Cerebellar nuclear complex (tissue), 1 donor: ENCODE measurements around the gene PHKG2.

Experiments
- DNase-seq, 2 experiments: peaks; one replicate each; lab custom pipeline; 2025; lab: John Stamatoyannopoulos, UW

The PHKG2 gene

GRCh38 chr16:30728321-30728720 lies 19.9 kb upstream of the PHKG2 start:
- no peak for DNase-seq

- DNase-seq: no peak
These were observed 19.1 kb upstream of the PHKG2 start for GRCh38 chr16:30728899-30729672.

- DNase-seq: no peak
These were observed 16.8 kb upstream of the PHKG2 start for GRCh38 chr16:30731411-30731810.

- DNase-seq: no peak
These were observed 11.0 kb upstream of the PHKG2 start for GRCh38 chr16:30736995-30737793.

GRCh38 chr16:30737794-30738648 lies 10.2 kb upstream of the PHKG2 start:
- no peak for DNase-seq

- DNase-seq: no peak
These were observed 9.0 kb upstream of the PHKG2 start for GRCh38 chr16:30738984-30739951.

GRCh38 chr16:30740364-30741251 lies 7.6 kb upstream of the PHKG2 start:
- no peak for DNase-seq

GRCh38 chr16:30741461-30741914 lies 6.7 kb upstream of the PHKG2 start:
- no peak for DNase-seq

- no peak for DNase-seq
These were observed 4.5 kb upstream of the PHKG2 start for GRCh38 chr16:30743716-30744115.

- no peak for DNase-seq
These were observed 4.0 kb upstream of the PHKG2 start for GRCh38 chr16:30744183-30744582.

- no peak for DNase-seq
These were observed 3.1 kb upstream of the PHKG2 start for GRCh38 chr16:30745082-30745481.

- DNase-seq: no peak
These were observed 1.5 kb upstream of the PHKG2 start for GRCh38 chr16:30746638-30747175.

- DNase-seq: no peak
These were observed 894 bp upstream of the PHKG2 start for GRCh38 chr16:30747331-30747730.

GRCh38 chr16:30748634-30749445 lies 615 bp downstream of the PHKG2 start:
- DNase-seq: no peak

- no peak for DNase-seq
These were observed 2.0 kb downstream of the PHKG2 start for GRCh38 chr16:30750201-30750600.

- no peak for DNase-seq
These were observed 2.7 kb downstream of the PHKG2 start for GRCh38 chr16:30750876-30751465.

- DNase-seq: no peak
These were observed 5.4 kb downstream of the PHKG2 start for GRCh38 chr16:30753596-30753995.

GRCh38 chr16:30755955-30756780 lies 7.9 kb downstream of the PHKG2 start:
- no peak for DNase-seq
